CD4-positive, alpha-beta T cell treated with Interferon alpha-2 for 1 hour (primary cell): ENCODE measurements around the gene VWA8.
A peak's percentile ranks its signal among the peaks of the same experiment; 100 is the strongest.
"Not testable (repeated sequence)": the region's sequence is repeated elsewhere in the genome, so short reads cannot be mapped to it uniquely, and the experiment has no call there.

Experiments used
- DNase-seq, 2 donors: peaks; one replicate each; pipeline ENCODE4 v3.0.0-alpha.2; 2020 to 2022

VWA8 gene

DNA sequence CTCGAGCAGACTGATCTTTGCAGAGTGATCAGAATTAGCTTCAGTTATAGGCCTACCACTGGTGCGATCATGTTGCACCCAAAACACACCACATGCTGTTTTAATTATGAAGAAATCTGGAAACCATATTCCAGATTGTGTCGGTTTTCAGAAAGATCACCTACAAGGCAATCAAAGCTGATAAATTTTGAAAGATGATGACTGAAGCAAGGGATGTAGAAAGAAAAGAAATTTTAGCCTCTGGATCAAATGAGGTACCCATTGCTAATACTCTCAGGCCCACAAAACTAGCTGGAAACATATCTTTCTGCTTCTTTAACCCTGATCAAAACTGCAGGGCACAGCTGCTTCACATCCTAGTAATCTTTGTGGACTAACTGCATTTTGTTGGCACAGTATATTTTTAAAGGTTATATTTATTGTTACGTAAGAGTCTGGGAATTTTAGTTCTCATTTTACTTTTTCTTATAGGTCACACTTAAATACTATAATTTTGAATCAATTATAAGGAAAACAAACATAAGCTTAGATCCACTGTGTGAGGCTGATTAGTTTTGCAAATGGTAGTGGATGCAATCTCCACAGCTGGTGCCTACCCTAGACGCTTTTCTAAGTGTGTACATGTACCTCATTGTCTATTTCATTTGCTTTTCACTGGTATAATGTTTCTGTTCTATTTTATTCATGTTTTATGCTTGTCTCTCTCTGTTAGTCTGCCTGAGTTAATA, 352.6 kb downstream of the VWA8 start:
- no peak for DNase-seq

DNA sequence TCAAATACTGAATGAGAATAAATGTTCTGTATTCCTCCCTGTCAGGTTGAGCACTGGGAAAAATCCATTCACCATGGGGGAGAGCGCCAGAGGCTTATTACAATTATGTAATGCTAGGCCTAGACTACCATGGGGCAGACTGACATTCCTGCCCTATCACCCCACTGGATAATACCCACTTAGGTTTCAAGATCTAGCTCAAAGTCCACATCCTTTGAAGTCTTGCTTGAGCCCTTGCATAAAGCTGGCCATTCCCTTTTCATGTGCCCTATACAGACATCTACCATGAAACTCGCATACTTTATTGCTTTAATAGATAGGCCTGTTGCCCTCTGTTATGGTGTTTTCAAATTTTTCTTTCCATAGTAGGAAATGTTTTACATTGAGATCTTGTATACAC, 354.3 kb downstream of the VWA8 start:
- no peak for DNase-seq

DNA sequence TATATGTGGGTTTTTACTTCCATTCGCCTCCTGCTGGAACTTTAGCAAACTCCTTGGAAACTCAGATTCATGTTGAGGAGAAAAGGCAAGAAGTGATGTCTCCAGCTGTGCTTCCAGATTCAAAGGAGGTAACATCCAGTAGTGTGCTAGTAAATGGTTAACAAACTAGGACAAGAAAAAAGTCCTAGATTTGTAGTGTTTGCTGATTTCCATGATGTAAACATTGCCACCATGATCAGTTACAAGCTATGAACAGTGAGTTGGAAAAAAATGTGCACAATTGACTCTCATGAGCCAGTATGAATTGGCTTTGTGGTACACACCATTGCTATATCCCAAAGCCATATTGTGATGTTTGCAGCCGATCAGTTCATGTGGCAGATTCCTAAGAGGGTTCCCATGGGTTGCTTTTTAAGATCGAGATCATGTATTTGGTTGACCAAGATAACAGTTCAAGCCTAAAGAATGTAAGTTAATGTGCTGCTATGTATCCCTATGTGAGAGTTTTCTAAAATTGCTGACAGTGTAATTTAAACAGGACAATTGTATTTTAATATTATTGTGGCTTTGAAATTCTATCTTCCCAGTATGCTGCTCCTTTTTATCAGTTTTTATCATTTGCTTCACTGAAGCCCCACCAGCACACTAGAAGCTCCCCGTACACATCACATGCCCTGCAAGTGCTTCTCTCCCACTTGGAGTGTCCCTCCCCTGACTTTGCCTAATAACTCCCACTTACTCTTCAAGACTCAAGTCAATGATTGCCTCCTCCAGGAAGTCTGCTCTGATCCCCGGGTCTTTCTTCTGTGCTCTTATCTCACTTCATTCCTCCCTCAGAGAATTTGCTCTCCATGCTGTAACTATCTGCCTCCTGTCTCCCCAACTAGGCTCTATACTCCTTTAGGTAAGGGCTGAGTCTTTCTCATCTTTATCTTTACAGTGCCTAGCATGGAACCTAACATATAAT, 355.3 kb downstream of the VWA8 start:
- DNase-seq, result no peak

DNA sequence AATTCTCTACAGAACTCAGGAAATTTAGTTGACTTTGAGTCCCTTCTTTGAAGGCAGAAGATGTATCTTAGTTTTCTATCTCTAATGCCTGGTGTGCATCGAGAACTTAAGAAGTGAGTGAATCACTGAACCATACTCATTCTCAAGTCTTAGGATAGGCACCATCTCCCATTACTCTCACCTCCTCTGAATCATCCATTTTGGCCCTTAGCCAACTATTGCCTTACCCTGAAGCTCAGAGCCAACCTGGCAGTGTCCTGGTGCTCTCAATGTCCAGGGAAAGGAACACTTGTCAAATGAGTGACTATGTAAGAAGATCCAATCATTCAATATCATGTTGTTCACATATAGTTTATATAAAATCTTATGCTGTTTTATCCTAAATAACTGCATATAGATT, 357.0 kb downstream of the VWA8 start:
- no peak for DNase-seq

DNA sequence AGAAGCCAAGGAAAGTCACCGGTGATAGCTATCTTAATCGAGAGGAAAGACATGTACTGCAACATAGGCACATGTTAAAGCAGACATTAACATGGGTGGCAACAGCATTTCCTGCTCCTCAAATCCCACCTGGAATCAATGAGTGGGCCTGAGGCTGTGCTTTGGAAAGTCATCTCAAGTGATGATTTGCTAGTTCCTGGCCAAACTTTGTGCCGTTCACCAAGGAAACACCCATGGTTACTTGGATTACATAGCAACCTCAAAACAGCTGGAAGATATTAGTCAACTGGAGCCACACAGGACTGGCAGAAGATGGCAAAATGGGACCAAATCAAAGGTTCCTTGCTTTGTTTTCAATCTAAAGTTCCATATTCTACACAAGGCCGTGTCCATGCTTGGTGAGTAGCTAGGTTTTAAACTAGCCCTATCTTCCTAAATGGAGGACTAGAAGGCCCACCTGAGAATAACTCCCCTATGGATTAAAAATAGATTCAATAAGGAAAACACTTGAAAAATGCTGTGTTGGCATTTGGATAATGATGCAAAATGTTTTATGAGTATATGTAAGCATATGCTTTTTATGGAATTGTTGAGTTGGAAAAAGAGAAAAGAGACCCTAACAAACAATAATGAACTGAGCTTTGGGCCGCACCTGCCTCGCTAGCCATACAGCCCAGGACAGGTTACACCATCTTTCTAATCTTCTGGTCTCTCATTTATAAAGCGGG, 359.0 kb downstream of the VWA8 start:
- DNase-seq, result no peak

DNA sequence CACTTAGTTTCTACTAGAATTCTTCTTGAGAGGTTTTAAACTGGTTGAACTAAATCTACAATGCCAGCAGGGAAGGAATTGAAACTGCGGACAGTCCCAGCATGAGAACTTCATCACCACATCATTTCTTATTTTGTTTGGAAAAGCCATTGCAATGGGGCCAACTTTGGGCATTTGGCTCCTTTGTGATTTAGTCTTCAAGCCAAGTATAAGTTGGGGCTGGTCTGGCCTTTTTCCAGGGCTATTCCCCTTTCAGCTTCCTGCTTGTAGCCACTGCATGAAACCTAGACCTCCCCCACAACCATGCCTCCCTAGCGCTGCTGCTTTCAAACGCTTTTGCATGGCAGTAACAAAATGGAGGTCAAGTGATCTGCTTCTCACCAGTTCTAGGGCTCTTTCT, 361.3 kb downstream of the VWA8 start:
- DNase-seq, result no peak

DNA sequence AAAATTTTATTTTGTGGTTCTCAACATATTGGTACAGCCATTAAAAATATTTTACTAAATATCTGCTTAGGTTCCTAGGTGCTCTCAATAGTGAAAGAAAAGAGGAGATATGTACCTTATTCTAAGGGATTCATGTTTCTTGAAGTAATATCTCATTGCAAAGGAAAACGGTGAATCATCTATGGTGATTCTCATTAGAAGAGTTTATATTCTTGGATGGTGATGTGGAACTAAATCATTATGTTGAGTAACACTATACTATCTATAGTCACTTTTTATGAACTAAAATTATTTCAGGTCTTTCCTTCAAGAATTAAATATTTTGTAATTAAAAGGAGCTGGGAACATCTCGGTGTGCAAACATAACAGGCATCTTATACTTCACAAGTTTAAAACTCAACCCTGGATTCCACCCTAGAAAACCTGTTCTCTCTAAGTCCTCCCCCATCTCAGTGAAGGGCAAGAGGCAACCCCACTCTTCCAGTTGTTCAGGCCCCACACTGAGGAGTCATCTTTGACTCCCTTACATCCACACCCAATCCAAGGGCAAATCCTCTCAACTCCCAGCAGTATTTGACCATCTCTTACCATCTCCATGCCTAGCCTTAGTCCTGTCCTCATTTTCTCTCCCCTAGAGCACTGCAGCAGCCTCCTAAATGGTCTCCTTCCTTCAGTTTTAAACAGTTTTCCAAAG, 363.4 kb downstream of the VWA8 start:
- DNase-seq, result no peak

DNA sequence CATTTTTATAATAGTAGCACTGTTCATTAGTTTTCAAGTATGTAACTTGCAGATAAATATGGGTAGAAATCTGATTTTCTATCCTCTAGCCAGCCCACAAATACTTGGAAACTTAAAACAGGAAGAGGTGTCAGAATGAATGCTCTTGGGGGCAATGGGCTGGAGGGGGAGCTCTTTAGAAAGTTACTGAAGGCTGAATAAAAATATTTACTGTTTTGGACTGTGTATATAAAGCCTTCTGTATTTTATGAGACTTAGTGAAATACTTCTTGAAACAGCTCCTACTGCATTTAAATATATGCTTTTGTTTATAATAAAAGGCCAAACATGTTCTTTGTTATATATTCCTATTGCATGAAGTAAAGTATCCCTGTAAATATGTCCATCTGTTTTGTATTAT, 364.7 kb downstream of the VWA8 start:
- no peak for DNase-seq

DNA sequence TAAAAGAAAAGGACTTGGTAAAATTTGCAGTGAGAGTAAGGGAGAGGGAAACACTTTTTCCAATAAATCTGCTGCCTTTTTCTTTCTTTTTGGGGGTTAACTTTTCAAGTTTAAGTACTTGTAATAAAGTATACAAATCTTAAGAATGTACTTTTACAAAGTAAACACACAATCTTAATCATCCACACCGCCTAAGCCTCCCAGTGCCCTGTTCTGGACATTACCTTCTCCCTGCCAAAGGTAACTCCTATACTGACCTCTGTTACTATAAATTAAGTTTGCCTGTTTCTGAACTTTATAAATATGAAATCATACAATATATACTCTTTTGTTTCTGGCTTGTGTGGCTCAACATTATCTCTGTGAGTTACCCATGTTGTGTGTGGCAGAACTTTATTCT, 365.6 kb downstream of the VWA8 start:
- no peak for DNase-seq

DNA sequence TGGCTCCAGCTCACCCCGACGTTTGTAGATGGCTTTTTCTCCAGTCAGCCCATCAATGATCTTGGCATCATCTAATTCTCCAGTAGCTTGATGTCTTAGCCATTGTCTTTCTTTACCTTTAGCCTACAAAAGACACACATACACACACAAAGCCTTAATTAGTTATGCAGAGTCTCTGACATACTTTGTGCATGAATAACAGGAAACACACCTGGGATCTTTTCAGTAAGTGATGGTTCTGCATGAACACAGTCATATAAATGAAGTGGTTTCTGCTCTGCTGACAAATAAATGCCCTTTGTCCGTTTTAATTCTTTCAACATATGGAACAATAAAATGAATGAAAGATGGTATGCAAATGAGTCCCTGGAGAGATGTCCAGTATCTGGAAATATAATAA, 370.3 kb downstream of the VWA8 start:
- DNase-seq, result no peak

DNA sequence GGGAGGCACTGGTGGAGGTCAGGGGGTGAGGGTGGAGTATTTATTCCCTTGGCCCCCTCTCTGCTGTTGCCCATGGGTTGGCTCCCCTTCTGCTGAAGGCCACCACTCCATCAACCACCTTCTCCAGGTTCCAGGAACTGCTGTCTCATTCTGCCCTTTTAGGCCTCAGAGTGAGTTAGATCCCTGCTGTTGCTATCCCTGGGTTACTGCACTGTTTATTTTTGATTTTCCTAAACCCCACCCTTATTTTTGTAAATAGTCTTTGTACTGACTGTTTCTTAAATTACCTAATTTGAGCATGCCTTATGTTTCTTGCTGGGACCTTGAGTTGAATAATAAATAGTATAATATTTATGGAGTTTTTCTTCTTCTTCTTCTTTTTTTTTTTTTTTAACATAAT, 370.8 kb downstream of the VWA8 start:
- DNase-seq, result no peak

DNA sequence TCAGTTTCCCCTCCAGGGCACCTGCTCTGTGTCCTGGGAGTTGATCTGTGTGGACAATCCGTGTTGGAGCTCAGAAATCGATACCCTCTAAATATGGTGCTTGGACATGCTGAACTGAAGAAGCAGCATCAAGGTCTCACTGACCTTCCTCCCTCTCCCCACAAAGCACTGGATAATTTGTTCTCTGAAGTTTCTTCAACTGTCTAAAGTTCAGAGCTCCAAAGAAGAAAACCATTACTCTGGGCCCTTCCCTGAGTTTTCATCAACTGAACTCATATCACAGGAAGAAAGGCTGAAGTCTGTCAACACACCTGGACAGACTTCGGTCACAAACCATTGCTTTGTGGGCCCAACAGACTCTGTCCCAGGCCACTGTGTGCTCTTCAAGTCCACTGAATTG, 371.5 kb downstream of the VWA8 start:
- no peak for DNase-seq

DNA sequence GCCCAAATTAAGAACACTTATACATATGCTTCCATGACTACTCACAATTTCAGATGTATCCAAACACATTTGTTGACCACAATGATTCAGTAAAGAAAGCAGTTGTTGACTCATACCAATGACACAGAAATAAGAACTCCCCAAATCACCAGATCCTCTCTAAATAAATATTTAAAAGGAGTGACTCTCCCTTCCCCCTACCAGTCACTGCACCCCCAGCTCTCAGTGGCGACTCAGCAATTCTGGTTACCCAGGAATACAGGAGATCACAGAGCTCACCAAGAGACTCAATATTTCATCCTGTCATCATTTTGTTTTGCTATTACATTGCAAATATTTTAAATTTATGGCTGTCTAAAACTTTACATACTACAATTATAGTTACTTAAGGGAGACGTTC, 372.0 kb downstream of the VWA8 start:
- DNase-seq, result peak in 1 of 2 donors; percentile 42

DNA sequence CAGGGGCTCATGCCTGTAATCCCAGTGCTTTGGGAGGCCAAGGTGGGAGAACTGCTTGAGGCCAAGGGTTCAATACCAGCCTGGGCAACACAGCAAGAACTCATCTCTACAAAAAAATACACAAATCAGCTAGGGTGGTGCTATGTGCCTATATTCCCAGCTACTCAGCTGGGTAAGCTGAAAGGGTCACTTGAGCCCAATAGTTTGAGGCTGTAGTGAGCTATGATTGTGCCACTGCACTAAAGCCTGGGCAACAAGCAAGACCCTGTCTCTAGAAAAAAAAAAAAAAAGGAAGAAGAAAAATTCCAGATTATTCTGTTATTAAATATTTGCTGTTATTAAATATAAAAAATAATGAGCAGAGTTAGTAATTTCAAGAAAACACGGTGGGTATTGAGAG, 372.5 kb downstream of the VWA8 start:
- DNase-seq, result no peak

DNA sequence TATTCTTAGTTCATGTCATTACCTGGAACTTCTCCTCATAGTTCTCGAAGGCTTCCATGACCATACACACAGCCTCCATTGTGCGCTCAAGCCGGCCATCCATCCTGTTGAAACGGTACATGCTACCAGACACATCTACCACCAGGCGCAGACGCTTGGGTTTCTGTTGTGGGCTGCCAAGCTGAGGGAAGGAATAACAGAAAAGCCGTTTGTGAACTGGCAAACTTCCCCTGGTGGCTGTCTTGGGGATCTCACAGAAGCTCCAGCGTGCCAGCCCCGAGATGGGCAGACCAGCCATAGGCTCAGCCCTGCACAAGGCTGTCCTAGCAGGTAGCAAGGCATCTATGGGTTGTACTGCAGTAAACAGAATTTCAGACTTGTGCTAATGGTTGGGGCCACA, 373.4 kb downstream of the VWA8 start:
- DNase-seq, result peak; percentile 20 to 24

DNA sequence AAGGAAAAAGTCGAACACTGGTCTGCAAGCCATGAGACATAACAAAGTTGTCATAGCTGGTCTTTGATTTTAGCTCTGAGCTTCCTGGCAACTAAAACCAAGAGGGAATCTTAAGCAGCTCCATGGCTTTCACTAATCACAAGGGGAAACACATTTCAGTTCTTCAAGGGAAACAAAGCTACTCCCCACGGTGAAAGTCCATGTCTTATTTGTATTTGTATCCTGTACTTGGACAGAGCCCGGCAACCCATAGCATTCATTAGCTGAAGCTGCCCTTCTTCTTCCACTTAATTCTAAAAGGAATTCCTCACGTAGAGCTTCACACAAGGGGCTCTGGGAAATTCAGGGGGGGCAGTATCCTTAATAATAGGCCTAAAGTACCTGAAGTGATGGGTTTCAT, 374.7 kb downstream of the VWA8 start:
- DNase-seq, result no peak

DNA sequence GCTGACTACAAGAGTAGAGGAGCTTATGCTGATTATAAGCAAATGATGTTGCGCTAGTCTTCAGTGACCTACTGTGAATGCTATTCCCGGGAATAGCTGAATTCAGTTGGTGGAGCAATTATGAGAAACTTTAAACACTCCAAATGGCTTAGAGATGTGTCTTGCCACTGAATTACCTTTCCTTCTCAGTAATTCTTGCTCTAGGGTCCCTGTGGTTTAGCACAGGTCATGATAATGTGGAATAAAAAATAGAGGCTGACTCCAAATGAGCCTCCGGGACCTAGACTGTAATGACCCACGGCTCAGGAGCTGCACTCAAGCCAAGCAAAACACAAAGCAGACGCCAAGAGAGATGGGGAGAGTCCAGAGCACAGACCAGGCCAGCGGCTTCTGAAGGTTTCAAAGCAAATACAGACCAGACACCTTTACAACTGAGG, 378.9 kb downstream of the VWA8 start:
- DNase-seq, result no peak

DNA sequence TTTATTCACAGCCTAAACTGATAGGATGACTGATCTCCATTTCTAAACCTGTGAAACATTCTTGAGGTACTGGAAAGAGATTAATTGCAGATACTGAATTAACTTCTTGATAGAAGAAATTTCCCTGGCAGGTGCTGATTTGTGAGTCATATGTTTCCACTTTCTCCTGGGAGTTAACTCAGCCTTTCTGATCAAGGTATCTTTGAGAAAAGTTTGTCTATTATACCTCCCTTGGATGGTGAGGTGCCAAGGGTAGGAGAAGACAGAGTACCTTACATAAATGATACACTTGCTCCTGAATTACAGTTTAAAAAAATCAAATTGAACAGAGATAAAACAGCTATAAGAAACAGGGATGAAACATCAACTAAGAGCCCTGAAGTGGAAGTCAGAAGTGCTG, 380.6 kb downstream of the VWA8 start:
- no peak for DNase-seq

DNA sequence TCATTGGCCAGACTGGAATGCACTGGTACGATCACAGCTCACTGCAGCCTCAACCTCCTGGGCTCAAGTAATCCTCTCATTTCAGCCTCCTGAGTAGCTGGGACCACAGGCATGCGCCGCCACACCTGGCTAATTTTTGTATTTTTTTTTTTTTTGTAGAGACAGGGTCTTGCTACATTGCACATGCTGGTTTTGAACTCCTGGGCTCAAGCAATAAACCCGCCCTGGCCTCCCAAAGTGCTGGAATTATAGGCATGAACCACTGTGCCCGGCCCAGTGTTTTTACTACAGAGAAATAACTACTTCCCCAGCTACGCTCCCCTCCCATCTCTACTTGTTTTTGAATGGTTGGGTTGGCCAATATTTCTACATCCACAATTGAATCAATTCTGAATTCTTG, 381.0 kb downstream of the VWA8 start:
- DNase-seq, result no peak

DNA sequence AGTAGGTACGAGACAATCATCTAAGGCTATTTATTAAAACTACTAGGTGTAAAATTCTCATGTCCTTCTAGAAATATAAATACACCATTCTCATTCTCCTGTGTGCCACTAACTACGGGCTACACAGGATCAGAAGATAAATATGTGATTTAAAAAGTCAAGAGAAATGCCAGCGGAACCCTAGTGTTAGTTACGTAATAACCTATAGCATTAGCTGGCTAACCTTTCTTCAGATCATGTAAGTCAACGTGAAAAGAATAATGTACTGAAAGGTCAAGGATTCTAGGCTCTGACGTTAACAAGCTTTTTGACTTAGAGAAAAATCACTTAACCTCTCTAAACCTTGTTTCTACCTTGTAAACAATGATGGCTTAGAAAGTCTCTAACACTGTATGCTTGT, 381.7 kb downstream of the VWA8 start:
- DNase-seq, result no peak

DNA sequence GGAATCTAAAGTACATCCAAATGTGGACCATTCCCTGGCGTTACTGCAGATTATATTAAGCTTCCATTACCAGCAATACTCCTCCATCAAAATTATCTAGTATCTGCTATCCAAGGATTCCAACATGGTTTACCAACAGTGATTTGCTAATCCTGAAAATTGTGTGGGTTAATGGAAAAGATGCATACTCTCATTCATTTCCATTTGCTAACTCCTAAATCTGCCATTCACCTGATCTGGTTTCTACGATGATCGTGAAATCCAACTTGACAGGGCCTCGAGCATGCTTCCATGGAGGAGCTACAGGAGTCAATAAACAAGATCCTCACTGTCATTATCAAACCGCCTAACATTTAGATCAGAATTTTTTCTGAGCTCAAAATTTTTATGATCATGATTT, 382.5 kb downstream of the VWA8 start:
- DNase-seq, result no peak

DNA sequence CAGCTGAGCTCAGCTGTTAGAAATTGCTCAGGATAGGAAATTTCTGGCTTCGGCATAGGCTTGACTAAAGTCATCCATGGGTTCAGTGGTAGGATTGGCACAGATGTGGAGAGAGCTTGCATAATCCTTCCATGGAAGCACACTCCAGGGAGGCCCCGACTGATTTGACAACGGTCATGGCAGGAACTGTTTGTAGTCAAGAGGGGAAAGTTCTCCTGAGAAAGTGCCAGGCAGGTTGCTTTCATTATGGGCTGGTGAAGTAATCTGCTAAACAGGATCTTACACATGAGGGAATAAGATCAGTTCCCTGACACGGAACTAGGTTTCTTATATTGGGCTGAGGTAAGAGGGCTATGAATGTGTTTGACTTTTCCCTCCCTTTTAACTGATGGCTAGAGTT, 383.5 kb downstream of the VWA8 start:
- DNase-seq, result no peak

DNA sequence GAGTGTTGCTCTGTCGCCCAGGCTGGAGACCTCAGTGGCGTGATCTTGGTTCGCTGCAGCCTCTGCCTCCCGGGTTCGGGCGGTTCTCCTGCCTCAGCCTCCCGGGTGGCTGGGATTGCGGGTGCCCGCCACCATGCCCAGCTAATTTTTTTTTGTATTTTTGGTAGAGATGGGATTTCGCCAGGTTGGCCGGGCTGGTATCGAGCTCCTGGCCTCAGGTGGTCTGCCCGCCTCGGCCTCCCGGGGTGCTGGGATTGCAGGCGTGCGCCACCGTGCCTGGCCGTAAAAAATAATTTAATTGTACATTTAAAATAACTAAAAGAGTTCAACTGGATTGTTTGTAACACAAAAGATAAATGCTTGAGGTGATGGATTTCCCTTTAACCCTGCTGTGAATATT, 387.3 kb downstream of the VWA8 start:
- DNase-seq, result not testable (repeated sequence)
